Astrocyte (in vitro differentiated cells and primary cell): Measurements from ENCODE around the gene PARD3B. TPM values are rescaled to one million over a fixed set of nuclear protein-coding genes. Genes with fewer than 3 reads are reported as not detected.
A peak's percentile ranks its signal among the peaks of the same experiment; 100 is the strongest.

Experiments
- DNase-seq: peaks from one replicate; pipeline ENCODE4 v3.0.0-alpha.2; 2010; ENCODE audit warnings: low read depth
- FAIRE-seq: peaks from 2 replicates; lab custom pipeline; 2011; peaks lifted over from hg19 to GRCh38; lab: Jason Lieb, UNC
- H2AFZ ChIP-seq: 2 replicates; pipeline ENCODE4 v1.6.0; 2012; ENCODE audit warnings: low read depth, low read length, inconsistent platforms
- H3K27ac ChIP-seq: 2 replicates; pipeline ENCODE4 v1.5.1; 2011; ENCODE audit warnings: low read depth, low read length, inconsistent platforms
- H3K27me3 ChIP-seq: 2 replicates; pipeline ENCODE4 v1.6.0; 2011; ENCODE audit warnings: low read length, inconsistent platforms; ENCODE audit not compliant: insufficient read depth
- H3K36me3 ChIP-seq: 2 replicates; pipeline ENCODE4 v1.5.1; 2011; ENCODE audit warnings: low read length, inconsistent platforms; ENCODE audit not compliant: insufficient read depth
- H3K4me1 ChIP-seq: 2 replicates; pipeline ENCODE4 v1.5.1; 2011; ENCODE audit warnings: low read length, inconsistent platforms; ENCODE audit not compliant: insufficient read depth
- H3K4me2 ChIP-seq: 2 replicates; pipeline ENCODE4 v1.6.0; 2012; ENCODE audit warnings: low read length, inconsistent platforms
- H3K4me3 ChIP-seq: 2 replicates; pipeline ENCODE4 v1.5.1; 2011; ENCODE audit warnings: low read depth, mild to moderate bottlenecking, low read length, inconsistent platforms; ENCODE audit not compliant: insufficient read depth
- H3K79me2 ChIP-seq: 2 replicates; pipeline ENCODE4 v1.6.0; 2012; ENCODE audit warnings: mild to moderate bottlenecking, low read length, inconsistent platforms; ENCODE audit not compliant: insufficient read depth
- H3K9ac ChIP-seq: 2 replicates; pipeline ENCODE4 v1.6.0; 2012; ENCODE audit warnings: mild to moderate bottlenecking, low read length, inconsistent platforms
- H3K9me3 ChIP-seq: 2 replicates; pipeline ENCODE4 v1.5.1; 2012; ENCODE audit warnings: low read depth, mild to moderate bottlenecking, low read length, inconsistent platforms; ENCODE audit not compliant: insufficient read depth
- H4K20me1 ChIP-seq: 2 replicates; pipeline ENCODE4 v1.6.0; 2012; ENCODE audit warnings: low read length, inconsistent platforms; ENCODE audit not compliant: insufficient read depth
- H3K27ac Mint-ChIP-seq: one replicate; pipeline ENCODE4 v1.8.0; 2021; ENCODE audit warnings: mild to moderate bottlenecking, mixed read lengths; ENCODE audit not compliant: unreplicated experiment
- H3K27me3 Mint-ChIP-seq: one replicate; pipeline ENCODE4 v1.8.0; 2021; ENCODE audit warnings: low read depth, mixed read lengths; ENCODE audit not compliant: unreplicated experiment
- H3K36me3 Mint-ChIP-seq: one replicate; pipeline ENCODE4 v1.8.0; 2021; ENCODE audit warnings: low read depth, mixed read lengths; ENCODE audit not compliant: unreplicated experiment
- H3K4me1 Mint-ChIP-seq: one replicate; pipeline ENCODE4 v1.8.0; 2021; ENCODE audit warnings: low read depth, mixed read lengths; ENCODE audit not compliant: unreplicated experiment
- H3K4me3 Mint-ChIP-seq: one replicate; pipeline ENCODE4 v1.8.0; 2021; ENCODE audit warnings: mild to moderate bottlenecking, moderate library complexity, mixed read lengths; ENCODE audit not compliant: unreplicated experiment
- H3K9me3 Mint-ChIP-seq: one replicate; pipeline ENCODE4 v1.8.0; 2021; ENCODE audit warnings: mild to moderate bottlenecking, mixed read lengths; ENCODE audit not compliant: unreplicated experiment
- EZH2 ChIP-seq: IDR thresholded peaks from 2 replicates; pipeline ENCODE4 v1.6.1; 2012; ENCODE audit warnings: mild to moderate bottlenecking, low read length, inconsistent platforms; ENCODE audit not compliant: insufficient read depth
- total RNA-seq: library from RNA; stranded (reverse); gene quantifications from 2 replicates; pipeline ENCODE4 v1.2.1, GENCODE V29; 2021
- TF ChIP-seq, protein P1 (sequence below): IDR thresholded peaks from 2 replicates; pipeline ENCODE4 v1.5.1; 2011; ENCODE audit warnings: low read depth, mild to moderate bottlenecking, inconsistent platforms, low read length, moderate library complexity; ENCODE audit not compliant: insufficient read depth

The PARD3B gene
- total RNA-seq, 1 donor from 2014 or later: 6.5 TPM

GRCh38 chr2:204958371-204958770 is 413.1 kb downstream of the PARD3B start:
- Histone ChIP-seq H4K20me1 (no peaks in the 10 kb centered on the region), H3K9ac (no peak overlapping the region), H2AFZ (no peak overlapping the region), H3K27ac (no peak overlapping the region), H3K27me3 (no peaks in the 10 kb centered on the region), H3K4me1 (no peaks in the 10 kb centered on the region), H3K4me3 (no peak overlapping the region), H3K9me3 (no peaks in the 10 kb centered on the region), H3K4me2 (no peak overlapping the region), H3K79me2 (no peaks in the 10 kb centered on the region), H3K36me3 (no peaks in the 10 kb centered on the region)
- Mint-ChIP-seq H3K27ac (no peak overlapping the region), H3K9me3 (no peaks in the 10 kb centered on the region), H3K27me3 (no peaks in the 10 kb centered on the region), H3K36me3 (no peaks in the 10 kb centered on the region), H3K4me1 (no peaks in the 10 kb centered on the region), H3K4me3 (no peak overlapping the region)
- TF ChIP-seq EZH2: no peak
- TF ChIP-seq, protein P1, sequence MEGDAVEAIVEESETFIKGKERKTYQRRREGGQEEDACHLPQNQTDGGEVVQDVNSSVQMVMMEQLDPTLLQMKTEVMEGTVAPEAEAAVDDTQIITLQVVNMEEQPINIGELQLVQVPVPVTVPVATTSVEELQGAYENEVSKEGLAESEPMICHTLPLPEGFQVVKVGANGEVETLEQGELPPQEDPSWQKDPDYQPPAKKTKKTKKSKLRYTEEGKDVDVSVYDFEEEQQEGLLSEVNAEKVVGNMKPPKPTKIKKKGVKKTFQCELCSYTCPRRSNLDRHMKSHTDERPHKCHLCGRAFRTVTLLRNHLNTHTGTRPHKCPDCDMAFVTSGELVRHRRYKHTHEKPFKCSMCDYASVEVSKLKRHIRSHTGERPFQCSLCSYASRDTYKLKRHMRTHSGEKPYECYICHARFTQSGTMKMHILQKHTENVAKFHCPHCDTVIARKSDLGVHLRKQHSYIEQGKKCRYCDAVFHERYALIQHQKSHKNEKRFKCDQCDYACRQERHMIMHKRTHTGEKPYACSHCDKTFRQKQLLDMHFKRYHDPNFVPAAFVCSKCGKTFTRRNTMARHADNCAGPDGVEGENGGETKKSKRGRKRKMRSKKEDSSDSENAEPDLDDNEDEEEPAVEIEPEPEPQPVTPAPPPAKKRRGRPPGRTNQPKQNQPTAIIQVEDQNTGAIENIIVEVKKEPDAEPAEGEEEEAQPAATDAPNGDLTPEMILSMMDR: no peak
- DNase-seq: no peak
- peak; percentile 26 for FAIRE-seq

DNA sequence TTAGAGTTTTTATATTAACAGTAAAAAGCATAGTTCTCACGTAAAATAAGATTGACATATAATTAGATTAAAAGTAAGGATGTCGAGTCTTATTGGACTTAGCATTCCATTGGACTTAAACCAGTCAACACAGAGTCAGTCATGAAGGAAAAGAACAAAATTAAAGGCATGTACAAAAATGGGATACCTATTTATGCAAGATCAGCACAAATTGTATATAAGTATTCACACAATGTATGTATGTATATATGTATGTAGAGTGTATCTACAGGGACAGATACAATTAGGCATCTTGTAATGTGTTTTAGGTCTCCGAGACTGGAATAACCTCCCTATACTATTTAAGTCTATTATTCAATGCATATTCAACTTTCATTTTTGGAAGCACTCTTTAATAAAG is 419.1 kb downstream of the PARD3B start:
- FAIRE-seq: no peak
- no peak for DNase-seq
- Mint-ChIP-seq H3K27me3 (no peaks in the 10 kb centered on the region), H3K9me3 (no peaks in the 10 kb centered on the region), H3K4me3 (no peak overlapping the region), H3K27ac (no peak overlapping the region), H3K4me1 (no peaks in the 10 kb centered on the region), H3K36me3 (no peaks in the 10 kb centered on the region)
- no peak overlapping the region for H3K4me2 ChIP-seq
- H3K4me1 ChIP-seq: no peaks in the 10 kb centered on the region
- TF ChIP-seq, protein P1: no peak
- no peak for TF ChIP-seq EZH2
- no peak overlapping the region for H3K9ac ChIP-seq
- H2AFZ ChIP-seq: no peak overlapping the region
- no peaks in the 10 kb centered on the region for H3K79me2 ChIP-seq
- no peaks in the 10 kb centered on the region for H3K36me3 ChIP-seq
- no peaks in the 10 kb centered on the region for H3K9me3 ChIP-seq
- H3K27me3 ChIP-seq: no peaks in the 10 kb centered on the region
- no peaks in the 10 kb centered on the region for H4K20me1 ChIP-seq
- no peak overlapping the region for H3K27ac ChIP-seq
- H3K4me3 ChIP-seq: no peak overlapping the region

- TF ChIP-seq, protein P1: no peak
- TF ChIP-seq EZH2: no peak
- H3K27ac Mint-ChIP-seq: no peak overlapping the region
- FAIRE-seq: no peak
Observed at GRCh38 chr2:204966245-204966644, 421.0 kb downstream of the PARD3B start.

More at GRCh38 chr2:204966245-204966644, 421.0 kb downstream of the PARD3B start:
- no peaks in the 10 kb centered on the region for H3K4me1 Mint-ChIP-seq
- Histone ChIP-seq H3K4me1 (no peaks in the 10 kb centered on the region), H3K79me2 (no peaks in the 10 kb centered on the region), H3K4me3 (no peak overlapping the region), H4K20me1 (no peaks in the 10 kb centered on the region), H3K27ac (no peak overlapping the region), H3K4me2 (no peak overlapping the region), H3K36me3 (no peaks in the 10 kb centered on the region), H2AFZ (no peak overlapping the region), H3K27me3 (no peaks in the 10 kb centered on the region), H3K9me3 (no peaks in the 10 kb centered on the region), H3K9ac (no peak overlapping the region)
- no peaks in the 10 kb centered on the region for H3K36me3 Mint-ChIP-seq
- no peaks in the 10 kb centered on the region for H3K27me3 Mint-ChIP-seq
- H3K4me3 Mint-ChIP-seq: no peak overlapping the region
- no peak for DNase-seq
- H3K9me3 Mint-ChIP-seq: no peaks in the 10 kb centered on the region
